H1 (cell line): ENCODE data around the gene MATR3. TPM values are rescaled to one million over a fixed set of nuclear protein-coding genes. Genes with fewer than 3 reads are reported as not detected.

Source experiments
- CEBPB ChIP-seq: IDR thresholded peaks from 2 replicates; pipeline ENCODE4 v1.6.1; 2012; ENCODE audit warnings: low read depth, low read length
- CHD1 ChIP-seq: IDR thresholded peaks from 2 replicates; pipeline ENCODE4 v1.6.1; 2012; ENCODE audit warnings: low read depth, low read length, improper control_type of control experiment
- HDAC2 ChIP-seq, 2 experiments: fragments of 300-600 bp in 1 of 2; sonication (generic) in 1 of 2; IDR thresholded peaks; 2 replicates each; pipeline ENCODE4 v1.6.1; 2011 to 2012; ENCODE audit warnings: low read depth in 2 of 2, low read length in 2 of 2, mild to moderate bottlenecking in 2 of 2, moderate library complexity in 2 of 2, borderline replicate concordance in 1 of 2, inconsistent platforms in 1 of 2
- HDAC6 ChIP-seq: IDR thresholded peaks from one replicate; pipeline ENCODE4 v1.7.1; 2012; ENCODE audit warnings: low read depth, mild to moderate bottlenecking, inconsistent platforms, low read length, moderate library complexity
- MAX ChIP-seq: IDR thresholded peaks from 2 replicates; pipeline ENCODE4 v1.6.1; 2012; ENCODE audit warnings: inconsistent platforms
- ZNF274 ChIP-seq: IDR thresholded peaks from 2 replicates; pipeline ENCODE4 v1.7.0; 2012; ENCODE audit warnings: low read length, borderline replicate concordance; ENCODE audit errors: extremely low read depth
- polyA plus RNA-seq, 7 experiments: library from polyadenylated mRNA; depleted of rRNA in 3 of 7; stranded (reverse) in 5 of 7; unstranded in 2 of 7; fragments of >200 nt in 5 of 7; fragments of 200-250 nt in 2 of 7; gene quantifications; 1 replicate in 5 of 7; 2 replicates in 1 of 7; 4 replicates in 1 of 7; pipeline versions ENCODE4 v1.2.1 to v1.2.3, GENCODE V29; 2011 to 2013; ENCODE audit warnings: missing spikeins in 2 of 7, mixed read lengths in 2 of 7
- total RNA-seq: library from RNA; stranded (reverse); fragmentation: NEBNext Ultra II Directional; extraction: Animal tissue kit (Norgen Biotek cat#: 25700); gene quantifications from 2 replicates; pipeline ENCODE4 v1.2.1, GENCODE V29; 2021

Gene MATR3
- total and polyA plus RNA-seq, 2 of the 8 experiments (the other 6 are each of a cell fraction or from before 2014, with no cell fraction given): 116 to 389 TPM

- TF ChIP-seq HDAC6 (no peak), ZNF274 (no peak), HDAC2 (IDR thresholded peaks at IDR 0.05; ENCODE audit: borderline replicate concordance in 1 of 2, low read depth in 2 of 2, low read length in 2 of 2) (no peak), CEBPB (no peak), MAX (no peak), CHD1 (no peak)
Measured at GRCh38 chr5:139263946-139264345, 29.6 kb upstream of the MATR3 start (continued).
